CD14-positive monocyte (primary cell): ENCODE results near the gene PHB1. TPM values are rescaled to one million over a fixed set of nuclear protein-coding genes. Genes with fewer than 3 reads are reported as not detected.

Source experiments
- DNase-seq, 3 donors: peaks; one replicate each; pipeline ENCODE4 v3.0.0-alpha.2; 2011 to 2022
- H2AFZ ChIP-seq: 2 replicates; pipeline ENCODE4 v1.6.0; 2012; ENCODE audit warnings: mild to moderate bottlenecking, low read depth, low read length, inconsistent platforms; ENCODE audit not compliant: insufficient read depth, poor library complexity, severe bottlenecking
- H3K27ac ChIP-seq, 2 donors: 1 replicate in 1 of 2; 2 replicates in 1 of 2; pipeline ENCODE4 v1.5.1; 2012 to 2013; ENCODE audit warnings: low read length in 2 of 2, control low read depth in 1 of 2, inconsistent platforms in 1 of 2, low read depth in 1 of 2, mild to moderate bottlenecking in 1 of 2
- H3K27me3 ChIP-seq, 2 donors: one replicate each; pipeline versions ENCODE4 v1.6.0 to v1.6.1; 2011 to 2013; ENCODE audit warnings: low read length in 2 of 2; ENCODE audit not compliant: control insufficient read depth in 2 of 2, insufficient read depth in 2 of 2
- H3K36me3 ChIP-seq, 2 donors: replicated peaks in 1 of 2; 1 replicate in 1 of 2; 2 replicates in 1 of 2; pipeline versions ENCODE4 v1.5.1 to v1.6.1; 2012 to 2013; ENCODE audit warnings: low read length in 2 of 2, control low read depth in 1 of 2, inconsistent platforms in 1 of 2, mild to moderate bottlenecking in 1 of 2; ENCODE audit not compliant: insufficient read depth in 2 of 2, control insufficient read depth in 1 of 2
- H3K4me1 ChIP-seq, 2 donors: 1 replicate in 1 of 2; 2 replicates in 1 of 2; pipeline versions ENCODE4 v1.5.1 to v1.6.1; 2012 to 2013; ENCODE audit warnings: low read length in 2 of 2, control low read depth in 1 of 2, inconsistent platforms in 1 of 2, mild to moderate bottlenecking in 1 of 2, moderate library complexity in 1 of 2; ENCODE audit not compliant: insufficient read depth in 2 of 2, control insufficient read depth in 1 of 2
- H3K4me2 ChIP-seq: replicated peaks from 2 replicates; pipeline ENCODE3; 2012; ENCODE audit warnings: low read length, moderate library complexity, mild to moderate bottlenecking; ENCODE audit not compliant: poor library complexity, severe bottlenecking; ENCODE audit errors: extremely low read depth
- H3K4me3 ChIP-seq, 3 experiments: fragments of 200-600 bp in 1 of 3; sonication (generic) in 1 of 3; replicated peaks in 1 of 3; 1 replicate in 2 of 3; 2 replicates in 1 of 3; pipeline ENCODE4 v1.5.1; 2011 to 2013; ENCODE audit warnings: low read length in 3 of 3, mild to moderate bottlenecking in 3 of 3, control low read depth in 2 of 3, low read depth in 2 of 3, inconsistent platforms in 1 of 3, moderate library complexity in 1 of 3
- H3K79me2 ChIP-seq: 2 replicates; pipeline ENCODE4 v1.6.0; 2012; ENCODE audit warnings: mild to moderate bottlenecking, control low read depth, inconsistent platforms, low read length, moderate library complexity; ENCODE audit not compliant: insufficient read depth
- H3K9ac ChIP-seq: 2 replicates; pipeline ENCODE4 v1.6.0; 2017; ENCODE audit warnings: low read length, mild to moderate bottlenecking; ENCODE audit not compliant: insufficient read depth, poor library complexity, severe bottlenecking
- H3K9me3 ChIP-seq, 2 donors: replicated peaks in 1 of 2; 1 replicate in 1 of 2; 2 replicates in 1 of 2; pipeline versions ENCODE4 v1.5.1 to v1.6.1; 2012 to 2013; ENCODE audit warnings: low read length in 2 of 2, control low read depth in 1 of 2; ENCODE audit not compliant: control insufficient read depth in 1 of 2, insufficient read depth in 1 of 2
- H4K20me1 ChIP-seq: 2 replicates; pipeline ENCODE4 v1.6.0; 2012; ENCODE audit warnings: mild to moderate bottlenecking, low read length, control low read depth, moderate library complexity; ENCODE audit not compliant: insufficient read depth
- H3K27ac Mint-ChIP-seq, 7 donors: one replicate each; pipeline ENCODE4 v1.8.0; 2020; ENCODE audit warnings: mild to moderate bottlenecking in 7 of 7, mixed read lengths in 7 of 7, moderate library complexity in 6 of 7, inconsistent platforms in 2 of 7
- H3K27me3 Mint-ChIP-seq, 3 donors: one replicate each; pipeline ENCODE4 v1.8.0; 2021 to 2022; ENCODE audit warnings: low read depth in 3 of 3, mild to moderate bottlenecking in 3 of 3, mixed read lengths in 3 of 3, moderate library complexity in 3 of 3, inconsistent platforms in 1 of 3
- H3K36me3 Mint-ChIP-seq, 2 donors: one replicate each; pipeline ENCODE4 v1.8.0; 2020; ENCODE audit warnings: mixed read lengths in 2 of 2, inconsistent platforms in 1 of 2, mild to moderate bottlenecking in 1 of 2
- H3K4me1 Mint-ChIP-seq: one replicate; pipeline ENCODE4 v1.8.0; 2020; ENCODE audit warnings: mild to moderate bottlenecking, mixed read lengths
- H3K4me3 Mint-ChIP-seq, 2 donors: one replicate each; pipeline ENCODE4 v1.8.0; 2020; ENCODE audit warnings: mild to moderate bottlenecking in 2 of 2, mixed read lengths in 2 of 2, moderate library complexity in 1 of 2
- H3K9me3 Mint-ChIP-seq, 7 donors: one replicate each; pipeline ENCODE4 v1.8.0; 2020 to 2022; ENCODE audit warnings: mixed read lengths in 7 of 7, mild to moderate bottlenecking in 6 of 7, moderate library complexity in 6 of 7, inconsistent platforms in 2 of 7
- WGBS: methylation state at CpG from one replicate; pipeline ENCODE4 v1.1.5; 2013; ENCODE audit warnings: missing lambda C conversion rate; ENCODE audit not compliant: insufficient coverage; 5-methylcytosine and 5-hydroxymethylcytosine counted together
- intact Hi-C, 2 donors: fragments of 100-400 bp; cut with micrococcal nuclease; formaldehyde crosslinking; loops; one replicate each; pipeline versions ENCODE4 v1.15.0 to v1.15.1; 2023
- polyA plus RNA-seq, 3 donors: library from polyadenylated mRNA; depleted of rRNA in 1 of 3; unstranded in 2 of 3; stranded (reverse) in 1 of 3; fragments of 300-500 nt in 2 of 3; fragments of >200 nt in 1 of 3; fragmentation: Illumina TruSeq in 2 of 3; gene quantifications; 1 replicate in 2 of 3; 2 replicates in 1 of 3; pipeline ENCODE4 v1.2.3, GENCODE V29; 2012 to 2021
- TF ChIP-seq, protein P1 (sequence below): fragments of 200-600 bp; IDR thresholded peaks from one replicate; pipeline ENCODE4 v1.8.0; 2022; ENCODE audit warnings: antibody characterized with exemption, mild to moderate bottlenecking

Gene PHB1
- polyA plus RNA-seq, 3 donors = 57.1 to 89.2 (median 83.9) TPM

- no peak overlapping the region for H3K9ac ChIP-seq
- intact Hi-C loops = no loop called here
- no peaks in the 10 kb centered on the region for H3K79me2 ChIP-seq
- H3K36me3 Mint-ChIP-seq = peaks cover 59 to 65% of the 10 kb centered on the region in 2 donors
- H3K4me2 ChIP-seq = no peak overlapping the region
- no peaks in the 10 kb centered on the region for H3K27me3 ChIP-seq
- H3K27ac ChIP-seq = no peak overlapping the region
- no peaks in the 10 kb centered on the region for H3K9me3 Mint-ChIP-seq
- DNase-seq = no peak
- no peak overlapping the region for H3K4me3 Mint-ChIP-seq
- H3K4me1 Mint-ChIP-seq = peaks cover 22% of the 10 kb centered on the region
- TF ChIP-seq, protein P1, sequence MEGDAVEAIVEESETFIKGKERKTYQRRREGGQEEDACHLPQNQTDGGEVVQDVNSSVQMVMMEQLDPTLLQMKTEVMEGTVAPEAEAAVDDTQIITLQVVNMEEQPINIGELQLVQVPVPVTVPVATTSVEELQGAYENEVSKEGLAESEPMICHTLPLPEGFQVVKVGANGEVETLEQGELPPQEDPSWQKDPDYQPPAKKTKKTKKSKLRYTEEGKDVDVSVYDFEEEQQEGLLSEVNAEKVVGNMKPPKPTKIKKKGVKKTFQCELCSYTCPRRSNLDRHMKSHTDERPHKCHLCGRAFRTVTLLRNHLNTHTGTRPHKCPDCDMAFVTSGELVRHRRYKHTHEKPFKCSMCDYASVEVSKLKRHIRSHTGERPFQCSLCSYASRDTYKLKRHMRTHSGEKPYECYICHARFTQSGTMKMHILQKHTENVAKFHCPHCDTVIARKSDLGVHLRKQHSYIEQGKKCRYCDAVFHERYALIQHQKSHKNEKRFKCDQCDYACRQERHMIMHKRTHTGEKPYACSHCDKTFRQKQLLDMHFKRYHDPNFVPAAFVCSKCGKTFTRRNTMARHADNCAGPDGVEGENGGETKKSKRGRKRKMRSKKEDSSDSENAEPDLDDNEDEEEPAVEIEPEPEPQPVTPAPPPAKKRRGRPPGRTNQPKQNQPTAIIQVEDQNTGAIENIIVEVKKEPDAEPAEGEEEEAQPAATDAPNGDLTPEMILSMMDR = no peak
- 5% methylated on average over 4 of the region's 12 CpGs for WGBS
- no peak overlapping the region for H3K4me3 ChIP-seq
- no peaks in the 10 kb centered on the region for H3K9me3 ChIP-seq
- peaks cover 42 to 63% of the 10 kb centered on the region in 2 donors for H3K36me3 ChIP-seq
- H3K27ac Mint-ChIP-seq = no peak overlapping the region
- no peaks in the 10 kb centered on the region for H4K20me1 ChIP-seq
- H3K4me1 ChIP-seq = peaks cover 0 to 12% of the 10 kb centered on the region in 2 donors
- no peak overlapping the region for H2AFZ ChIP-seq
- peaks cover 0 to 2% (median 1%) of the 10 kb centered on the region in 3 donors for H3K27me3 Mint-ChIP-seq
Observed at GRCh38 chr17:49404361-49404760, 10.3 kb downstream of the PHB1 start.

DNA sequence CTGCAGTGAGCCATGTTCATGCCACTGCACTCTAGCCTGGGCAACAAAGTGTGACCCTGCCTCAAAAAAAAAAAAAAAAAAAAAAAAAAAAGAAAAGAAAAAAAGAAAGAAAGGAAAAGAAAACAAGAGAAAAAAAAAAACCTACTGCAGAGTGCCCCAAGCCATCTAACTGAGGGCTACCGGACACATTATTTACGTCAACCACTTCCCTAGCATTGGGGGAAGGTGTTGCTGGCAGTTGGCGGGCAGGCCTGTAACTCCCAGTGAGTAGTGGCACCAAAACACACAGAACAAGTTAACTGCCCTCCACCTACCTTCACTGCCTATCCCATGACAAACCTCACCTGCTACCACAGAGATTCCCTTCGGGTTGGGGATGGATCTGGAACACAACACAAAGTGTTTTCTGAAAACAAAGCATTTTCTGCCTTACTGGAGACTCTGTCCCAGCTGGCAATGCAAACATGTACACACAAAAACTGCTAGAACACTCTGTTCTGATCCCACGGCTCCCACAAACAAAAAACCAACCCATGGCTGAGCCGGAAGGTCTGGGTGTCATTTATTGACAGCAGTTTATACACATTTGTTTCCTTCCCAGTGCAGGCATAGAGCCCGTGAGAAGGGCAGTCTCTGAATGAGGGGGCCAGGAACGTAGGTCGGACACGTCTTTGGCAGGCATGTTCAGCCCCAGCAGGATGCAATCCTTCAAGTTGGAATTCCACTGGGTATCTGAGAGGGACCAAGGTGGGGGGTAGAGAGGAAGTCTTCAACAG is 11.0 kb downstream of the PHB1 start:
- H3K9me3 Mint-ChIP-seq = no peaks in the 10 kb centered on the region
- peak overlapping the region in 3 of 7 donors; percentile 3 to 43 (median 9) for H3K27ac Mint-ChIP-seq
- intact Hi-C loops = no loop called here
- Histone ChIP-seq H2AFZ (no peak overlapping the region), H3K4me2 (no peak overlapping the region), H3K27ac (no peak overlapping the region), H3K27me3 (no peaks in the 10 kb centered on the region), H3K9me3 (no peaks in the 10 kb centered on the region), H3K4me1 (peaks cover 0 to 12% of the 10 kb centered on the region in 2 donors), H4K20me1 (no peaks in the 10 kb centered on the region), H3K36me3 (peaks cover 36 to 56% of the 10 kb centered on the region in 2 donors), H3K9ac (no peak overlapping the region), H3K4me3 (no peak overlapping the region), H3K79me2 (no peaks in the 10 kb centered on the region)
- TF ChIP-seq, protein P1 = no peak
- WGBS = 17% methylated on average over 6 of the region's 10 CpGs
- no peak overlapping the region for H3K4me3 Mint-ChIP-seq
- H3K27me3 Mint-ChIP-seq = peaks cover 0 to 2% (median 1%) of the 10 kb centered on the region in 3 donors
- H3K4me1 Mint-ChIP-seq = peaks cover 19% of the 10 kb centered on the region
- H3K36me3 Mint-ChIP-seq = peaks cover 52 to 59% of the 10 kb centered on the region in 2 donors
- no peak for DNase-seq
